ENCODE measurements around the gene LPAR1.

- TF ChIP-seq CTCF (IDR thresholded peaks at IDR 0.05) = no peak
- TF ChIP-seq EZH2 (IDR thresholded peaks at IDR 0.05) = no peak
- no peak for TF ChIP-seq EZH2phosphoT487 (IDR thresholded peaks at IDR 0.05)
Measured at GRCh38 chr9:111074395-111074794, 36.1 kb upstream of the LPAR1 start.
